ENCODE measurements around the gene SEPTIN8.

DNA sequence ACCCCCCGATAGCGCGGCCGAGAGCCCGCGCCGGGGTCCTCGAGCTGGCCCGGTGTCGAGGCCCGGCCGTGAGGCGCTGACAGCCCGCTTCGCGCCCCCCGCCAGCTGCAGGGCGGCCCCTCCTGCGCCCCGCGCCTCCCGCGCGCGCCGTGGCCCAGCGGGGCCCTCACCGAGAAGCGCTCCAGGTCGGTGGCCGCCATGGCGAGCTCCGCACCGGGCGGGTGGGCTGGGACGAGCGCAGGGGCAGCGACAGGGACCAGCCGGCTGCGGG lies 166 bp downstream of the SEPTIN8 start:
- TF ChIP-seq, protein P1, sequence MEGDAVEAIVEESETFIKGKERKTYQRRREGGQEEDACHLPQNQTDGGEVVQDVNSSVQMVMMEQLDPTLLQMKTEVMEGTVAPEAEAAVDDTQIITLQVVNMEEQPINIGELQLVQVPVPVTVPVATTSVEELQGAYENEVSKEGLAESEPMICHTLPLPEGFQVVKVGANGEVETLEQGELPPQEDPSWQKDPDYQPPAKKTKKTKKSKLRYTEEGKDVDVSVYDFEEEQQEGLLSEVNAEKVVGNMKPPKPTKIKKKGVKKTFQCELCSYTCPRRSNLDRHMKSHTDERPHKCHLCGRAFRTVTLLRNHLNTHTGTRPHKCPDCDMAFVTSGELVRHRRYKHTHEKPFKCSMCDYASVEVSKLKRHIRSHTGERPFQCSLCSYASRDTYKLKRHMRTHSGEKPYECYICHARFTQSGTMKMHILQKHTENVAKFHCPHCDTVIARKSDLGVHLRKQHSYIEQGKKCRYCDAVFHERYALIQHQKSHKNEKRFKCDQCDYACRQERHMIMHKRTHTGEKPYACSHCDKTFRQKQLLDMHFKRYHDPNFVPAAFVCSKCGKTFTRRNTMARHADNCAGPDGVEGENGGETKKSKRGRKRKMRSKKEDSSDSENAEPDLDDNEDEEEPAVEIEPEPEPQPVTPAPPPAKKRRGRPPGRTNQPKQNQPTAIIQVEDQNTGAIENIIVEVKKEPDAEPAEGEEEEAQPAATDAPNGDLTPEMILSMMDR (conservative IDR thresholded peaks at IDR 0.05; ENCODE audit: low read length) = no peak
- TF ChIP-seq EZH2phosphoT487 (IDR thresholded peaks at IDR 0.05; ENCODE audit: borderline replicate concordance, low read depth, low read length) = no peak
